ENCODE results near the gene HPSE2. TPM values are rescaled to one million over a fixed set of nuclear protein-coding genes. Genes with fewer than 3 reads are reported as not detected.

Gene HPSE2
- polyA plus RNA-seq, 1 experiment, result not detected

DNA sequence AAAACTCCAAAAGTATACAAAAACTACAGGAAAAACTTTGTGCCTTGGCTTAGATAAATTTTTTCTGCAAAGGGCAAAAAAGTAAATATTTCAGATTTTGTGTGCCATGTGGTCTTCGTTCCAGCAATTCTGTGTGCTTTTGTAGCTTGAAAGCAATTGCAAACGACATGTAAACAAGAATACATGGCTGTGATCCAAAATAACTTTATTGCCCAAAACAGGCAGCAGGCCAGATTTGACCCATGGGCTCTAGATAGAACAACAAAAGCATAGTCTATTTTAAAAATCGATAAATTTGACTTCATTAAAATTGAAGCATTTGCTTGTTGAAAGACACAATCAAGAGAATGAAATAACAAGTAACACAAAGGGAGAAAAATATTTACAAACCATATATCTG is 336.6 kb downstream of the HPSE2 start:
- ChIA-PET CTCF (no interaction called here), POLR2A (no interaction called here)
- H3K4me3 ChIP-seq (ENCODE audit: low read depth, low read length), result no peak overlapping the region
- no peak overlapping the region for H3K27ac ChIP-seq (ENCODE audit: low read depth, low read length)
- DNase-seq (ENCODE audit: low read depth, low spot score), result no peak
- H3K27me3 ChIP-seq (ENCODE audit: control insufficient read depth, insufficient read depth, low read length), result no peaks in the 10 kb centered on the region
- no peaks in the 10 kb centered on the region for H3K9me3 ChIP-seq (ENCODE audit: control insufficient read depth, insufficient read depth, low read length)
- no peak for TF ChIP-seq CTCF (IDR thresholded peaks at IDR 0.05; ENCODE audit: low read depth, low read length)

GRCh38 chr10:98892523-98892922 is 343.1 kb downstream of the HPSE2 start:
- no peak overlapping the region for H3K27ac ChIP-seq (ENCODE audit: low read depth, low read length)
- ChIA-PET POLR2A (no interaction called here), CTCF (no interaction called here)
- H3K4me3 ChIP-seq (ENCODE audit: low read depth, low read length), result no peak overlapping the region
- no peaks in the 10 kb centered on the region for H3K27me3 ChIP-seq (ENCODE audit: control insufficient read depth, insufficient read depth, low read length)
- no peak for TF ChIP-seq CTCF (IDR thresholded peaks at IDR 0.05; ENCODE audit: low read depth, low read length)
- no peak for DNase-seq (ENCODE audit: low read depth, low spot score)
- no peaks in the 10 kb centered on the region for H3K9me3 ChIP-seq (ENCODE audit: control insufficient read depth, insufficient read depth, low read length)

DNA sequence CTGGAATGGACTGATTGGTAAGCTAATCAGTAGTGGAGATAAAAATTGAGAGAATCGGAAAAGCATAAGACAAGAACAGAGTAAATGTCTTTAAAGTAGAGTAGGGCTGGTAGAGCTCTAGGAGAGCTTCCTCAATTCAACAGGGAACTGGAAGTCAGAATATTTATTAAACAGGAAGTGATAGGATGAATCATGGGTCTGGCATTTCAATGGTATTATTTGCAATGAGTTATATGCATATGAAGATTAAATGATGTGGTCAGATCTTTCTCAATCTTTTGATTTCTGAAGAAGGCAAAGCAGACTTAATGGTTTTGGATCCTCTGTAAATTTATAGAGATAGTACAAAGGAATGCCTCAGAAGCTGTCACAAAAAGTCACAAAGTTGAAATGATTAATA is 349.0 kb downstream of the HPSE2 start:
- Histone ChIP-seq H3K4me3 (ENCODE audit: low read depth, low read length) (no peak overlapping the region), H3K27ac (ENCODE audit: low read depth, low read length) (no peak overlapping the region), H3K9me3 (ENCODE audit: control insufficient read depth, insufficient read depth, low read length) (no peaks in the 10 kb centered on the region), H3K27me3 (ENCODE audit: control insufficient read depth, insufficient read depth, low read length) (no peaks in the 10 kb centered on the region)
- TF ChIP-seq CTCF (IDR thresholded peaks at IDR 0.05; ENCODE audit: low read depth, low read length), result no peak
- DNase-seq (ENCODE audit: low read depth, low spot score), result no peak
- POLR2A ChIA-PET, result no interaction called here
- CTCF ChIA-PET, result no interaction called here

DNA sequence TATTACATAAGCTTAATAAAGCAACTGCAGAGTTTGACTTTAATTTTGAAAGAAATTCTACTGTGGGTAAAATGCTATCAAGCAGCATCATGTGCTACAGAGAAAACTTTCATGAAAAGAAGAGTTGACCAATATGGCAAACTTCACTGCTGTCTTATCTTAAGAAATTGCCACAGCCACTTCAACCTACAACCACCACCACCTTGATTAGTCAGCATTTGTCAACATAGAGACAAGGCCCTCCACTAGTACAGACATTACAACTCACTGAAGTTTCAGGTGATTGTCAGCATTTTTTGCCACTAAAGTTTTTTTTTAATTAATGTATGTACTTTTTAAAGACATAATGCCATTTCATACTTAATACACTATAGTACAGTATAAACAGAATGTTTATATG is 350.3 kb downstream of the HPSE2 start:
- no peak for DNase-seq (ENCODE audit: low read depth, low spot score)
- no peak overlapping the region for H3K27ac ChIP-seq (ENCODE audit: low read depth, low read length)
- no peaks in the 10 kb centered on the region for H3K9me3 ChIP-seq (ENCODE audit: control insufficient read depth, insufficient read depth, low read length)
- no peaks in the 10 kb centered on the region for H3K27me3 ChIP-seq (ENCODE audit: control insufficient read depth, insufficient read depth, low read length)
- TF ChIP-seq CTCF (IDR thresholded peaks at IDR 0.05; ENCODE audit: low read depth, low read length), result no peak
- CTCF ChIA-PET, result no interaction called here
- H3K4me3 ChIP-seq (ENCODE audit: low read depth, low read length), result no peak overlapping the region
- POLR2A ChIA-PET, result no interaction called here

DNA sequence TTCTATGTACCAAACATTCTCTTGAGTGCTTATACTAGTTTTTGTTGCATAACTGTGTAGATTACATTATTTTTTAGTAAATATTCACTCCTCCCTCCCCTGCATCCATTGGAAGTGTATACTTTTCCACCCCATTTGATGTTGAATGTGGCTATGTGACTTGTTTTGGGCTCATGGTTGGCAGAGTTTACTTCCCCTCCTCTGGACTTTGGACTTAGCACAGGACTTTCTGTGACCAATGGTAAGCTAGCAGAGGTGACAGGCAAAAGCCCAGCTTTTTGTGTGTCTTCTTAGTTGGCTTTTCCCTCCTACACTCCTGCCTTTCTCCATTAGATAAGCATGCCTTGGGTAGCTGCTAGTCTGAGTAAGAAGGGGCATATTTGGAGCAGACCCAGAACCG is 353.9 kb downstream of the HPSE2 start:
- no peaks in the 10 kb centered on the region for H3K9me3 ChIP-seq (ENCODE audit: control insufficient read depth, insufficient read depth, low read length)
- POLR2A ChIA-PET, result interaction anchor here (0.7 kb wide), 1 partner anchor 708 kb away, joined by 3 read pairs; no protein-coding TSS in a partner anchor
- no peak for TF ChIP-seq CTCF (IDR thresholded peaks at IDR 0.05; ENCODE audit: low read depth, low read length)

More for the DNA sequence above, 353.9 kb downstream of the HPSE2 start:
- Histone ChIP-seq H3K27me3 (ENCODE audit: control insufficient read depth, insufficient read depth, low read length) (no peaks in the 10 kb centered on the region), H3K4me3 (ENCODE audit: low read depth, low read length) (no peak overlapping the region), H3K27ac (ENCODE audit: low read depth, low read length) (no peak overlapping the region)
- CTCF ChIA-PET, result no interaction called here
- DNase-seq (ENCODE audit: low read depth, low spot score), result no peak

All from AG04450 (cell line).